Ectodermal cell (in vitro differentiated cells): Measurements from ENCODE around the gene DMD.

Experiments used
- H3K27ac ChIP-seq: 2 replicates; pipeline ENCODE4 v1.7.0; 2013; ENCODE audit warnings: mild to moderate bottlenecking, low read depth, low read length; ENCODE audit not compliant: insufficient read depth, poor library complexity, severe bottlenecking
- H3K27me3 ChIP-seq: 2 replicates; pipeline ENCODE4 v1.7.0; 2013; ENCODE audit warnings: mild to moderate bottlenecking, low read length; ENCODE audit not compliant: insufficient read depth, control insufficient read depth, poor library complexity, severe bottlenecking
- H3K36me3 ChIP-seq: one replicate; pipeline ENCODE4 v1.7.0; 2013; ENCODE audit warnings: low read length; ENCODE audit not compliant: control insufficient read depth, insufficient read depth
- H3K4me1 ChIP-seq: one replicate; pipeline ENCODE4 v1.7.0; 2013; ENCODE audit warnings: low read length; ENCODE audit not compliant: control insufficient read depth, insufficient read depth
- H3K4me3 ChIP-seq: 2 replicates; pipeline ENCODE4 v1.7.0; 2013; ENCODE audit warnings: low read depth, low read length, control low read depth; ENCODE audit not compliant: insufficient read depth
- H3K9me3 ChIP-seq: 2 replicates; pipeline ENCODE4 v1.7.0; 2013; ENCODE audit warnings: mild to moderate bottlenecking, low read length, moderate library complexity; ENCODE audit not compliant: control insufficient read depth
- WGBS, 2 experiments: methylation state at CpG; one replicate each; pipeline ENCODE4 v1.1.7; 2013; ENCODE audit warnings: missing lambda C conversion rate in 2 of 2; 5-methylcytosine and 5-hydroxymethylcytosine counted together

The DMD gene

DNA sequence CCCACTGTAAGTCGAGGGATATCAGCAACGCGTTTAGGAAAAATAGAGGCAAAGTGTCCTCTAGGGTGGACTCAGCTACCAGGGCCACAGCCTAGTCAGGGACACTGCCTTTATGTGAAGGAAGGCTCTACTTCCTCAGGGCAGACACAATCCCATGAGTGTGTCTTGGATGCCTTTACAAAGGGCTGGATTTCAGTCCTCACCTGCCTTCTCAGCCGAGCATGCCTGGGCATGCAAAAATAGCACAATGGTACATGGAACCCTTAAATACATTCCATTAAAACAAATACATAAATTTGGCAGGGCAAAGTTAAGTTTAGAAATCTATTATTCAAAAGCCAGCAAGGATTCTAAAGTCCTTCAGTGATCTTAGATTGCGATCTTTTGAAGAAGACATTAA is 51.1 kb downstream of the DMD start:
- no peaks in the 10 kb centered on the region for H3K27me3 ChIP-seq
- H3K9me3 ChIP-seq, result no peaks in the 10 kb centered on the region
- WGBS, 2 experiments, result 96% methylated on average over 3 to 4 of the region's 5 CpGs
- no peak overlapping the region for H3K27ac ChIP-seq
- H3K36me3 ChIP-seq, result no peaks in the 10 kb centered on the region
- no peaks in the 10 kb centered on the region for H3K4me1 ChIP-seq
- H3K4me3 ChIP-seq, result no peak overlapping the region

DNA sequence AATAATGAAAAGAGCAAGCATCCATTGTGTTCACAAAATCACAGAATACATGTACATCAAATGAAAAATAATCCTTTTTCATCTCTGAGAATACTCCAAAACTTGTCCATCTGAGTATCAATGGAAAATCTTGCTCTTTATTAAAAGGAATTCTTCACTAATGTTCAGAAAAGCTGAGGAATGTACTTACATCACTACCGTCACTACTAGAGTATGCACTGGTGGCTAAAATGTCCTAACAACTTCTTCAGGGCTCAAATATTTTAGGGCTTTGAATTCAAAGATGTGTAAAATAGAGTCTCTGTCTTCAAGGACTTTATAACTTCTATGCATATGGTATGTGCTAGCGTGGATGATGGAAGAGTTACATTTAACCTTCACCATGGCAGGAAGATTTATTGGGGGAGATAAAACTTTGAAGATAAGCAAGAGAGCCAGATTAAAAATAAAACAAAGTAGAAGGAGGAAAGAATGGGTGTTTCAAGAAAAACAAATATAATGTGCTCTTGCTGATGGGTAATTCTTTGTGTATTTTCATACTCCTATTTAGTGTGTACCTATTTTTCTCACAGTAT is 55.1 kb downstream of the DMD start:
- 96% methylated on average over 2 of the region's 2 CpGs; no CpG with 5 or more reads in 1 of the 2 experiments for WGBS, 2 experiments
- H3K27ac ChIP-seq, result no peak overlapping the region
- no peak overlapping the region for H3K4me3 ChIP-seq
- H3K9me3 ChIP-seq, result no peaks in the 10 kb centered on the region
- H3K27me3 ChIP-seq, result no peaks in the 10 kb centered on the region
- no peaks in the 10 kb centered on the region for H3K36me3 ChIP-seq
- no peaks in the 10 kb centered on the region for H3K4me1 ChIP-seq

DNA sequence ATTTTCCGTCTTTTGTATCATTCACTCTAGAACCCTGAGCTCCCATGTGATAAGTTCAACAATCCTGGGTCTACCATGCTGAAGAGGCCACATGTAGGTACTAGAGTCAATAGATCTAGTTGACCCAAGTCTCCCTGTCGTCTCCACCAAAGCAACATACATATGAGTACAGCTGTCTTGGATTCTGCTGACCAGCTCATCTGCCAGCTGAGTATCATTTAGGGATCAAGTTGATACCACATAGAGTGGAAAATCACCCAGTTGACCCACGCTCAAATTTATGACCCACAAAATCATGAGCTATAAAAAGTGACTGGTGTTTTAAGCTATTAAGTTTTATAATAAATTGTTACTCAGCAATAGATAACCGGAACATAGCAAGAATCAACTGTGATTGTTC is 61.8 kb downstream of the DMD start:
- no peaks in the 10 kb centered on the region for H3K4me1 ChIP-seq
- H3K27ac ChIP-seq, result no peak overlapping the region
- H3K27me3 ChIP-seq, result no peaks in the 10 kb centered on the region
- 90 to 100% methylated on average over 1 to 2 of the region's 4 CpGs for WGBS, 2 experiments
- no peak overlapping the region for H3K4me3 ChIP-seq
- no peaks in the 10 kb centered on the region for H3K9me3 ChIP-seq
- no peaks in the 10 kb centered on the region for H3K36me3 ChIP-seq

DNA sequence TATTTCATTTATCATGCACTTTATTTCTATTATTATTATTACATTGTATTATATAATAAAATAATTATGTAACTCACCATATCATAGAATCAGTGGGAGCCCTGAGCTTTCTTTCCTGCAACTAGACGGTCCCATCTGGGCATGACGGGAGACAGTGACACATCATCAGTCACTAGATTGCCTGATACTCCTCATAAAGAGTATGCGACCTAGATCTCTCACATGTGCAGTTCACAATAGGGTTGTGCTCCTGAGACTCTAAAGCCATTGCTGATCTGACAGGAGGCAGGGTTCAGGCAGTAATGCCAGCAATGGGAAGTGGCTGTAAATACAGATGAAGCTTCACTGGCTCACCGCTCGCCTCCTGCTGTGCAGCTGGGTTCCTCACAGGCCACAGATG is 62.3 kb downstream of the DMD start:
- no peaks in the 10 kb centered on the region for H3K27me3 ChIP-seq
- WGBS, 2 experiments, result 93 to 96% methylated on average over 5 of the region's 5 CpGs
- no peak overlapping the region for H3K27ac ChIP-seq
- H3K9me3 ChIP-seq, result no peaks in the 10 kb centered on the region
- H3K4me3 ChIP-seq, result no peak overlapping the region
- H3K36me3 ChIP-seq, result no peaks in the 10 kb centered on the region
- H3K4me1 ChIP-seq, result no peaks in the 10 kb centered on the region

GRCh38 chrX:33142331-33142730 is 69.0 kb downstream of the DMD start:
- Histone ChIP-seq H3K27me3 (no peaks in the 10 kb centered on the region), H3K4me1 (no peaks in the 10 kb centered on the region), H3K4me3 (no peak overlapping the region), H3K27ac (no peak overlapping the region), H3K36me3 (no peaks in the 10 kb centered on the region), H3K9me3 (no peaks in the 10 kb centered on the region)
- 68 to 100% methylated on average over 3 to 5 of the region's 8 CpGs for WGBS, 2 experiments

GRCh38 chrX:33138677-33139249 is 72.6 kb downstream of the DMD start:
- H3K4me1 ChIP-seq, result no peaks in the 10 kb centered on the region
- H3K36me3 ChIP-seq, result no peaks in the 10 kb centered on the region
- WGBS, 2 experiments, result 78 to 83% methylated on average over 10 to 12 of the region's 12 CpGs
- no peaks in the 10 kb centered on the region for H3K9me3 ChIP-seq
- H3K27ac ChIP-seq, result no peak overlapping the region
- H3K4me3 ChIP-seq, result no peak overlapping the region
- H3K27me3 ChIP-seq, result no peaks in the 10 kb centered on the region

GRCh38 chrX:33134164-33134563 is 77.2 kb downstream of the DMD start:
- H3K4me3 ChIP-seq, result no peak overlapping the region
- no peaks in the 10 kb centered on the region for H3K4me1 ChIP-seq
- H3K27me3 ChIP-seq, result no peaks in the 10 kb centered on the region
- H3K9me3 ChIP-seq, result no peaks in the 10 kb centered on the region
- H3K27ac ChIP-seq, result no peak overlapping the region
- no peaks in the 10 kb centered on the region for H3K36me3 ChIP-seq
- WGBS, 2 experiments, result 85 to 90% methylated on average over 2 to 4 of the region's 4 CpGs

- 90 to 94% methylated on average over 3 of the region's 3 CpGs for WGBS, 2 experiments
- H3K27ac ChIP-seq, result no peak overlapping the region
- no peaks in the 10 kb centered on the region for H3K27me3 ChIP-seq
- H3K4me1 ChIP-seq, result no peaks in the 10 kb centered on the region
- no peak overlapping the region for H3K4me3 ChIP-seq
- H3K36me3 ChIP-seq, result no peaks in the 10 kb centered on the region
- H3K9me3 ChIP-seq, result no peaks in the 10 kb centered on the region
Measured at GRCh38 chrX:33133320-33133719, 78.0 kb downstream of the DMD start.

GRCh38 chrX:33132569-33132968 is 78.8 kb downstream of the DMD start:
- 100% methylated on average over 1 to 3 of the region's 3 CpGs for WGBS, 2 experiments
- no peaks in the 10 kb centered on the region for H3K36me3 ChIP-seq
- H3K27ac ChIP-seq, result no peak overlapping the region

DNA sequence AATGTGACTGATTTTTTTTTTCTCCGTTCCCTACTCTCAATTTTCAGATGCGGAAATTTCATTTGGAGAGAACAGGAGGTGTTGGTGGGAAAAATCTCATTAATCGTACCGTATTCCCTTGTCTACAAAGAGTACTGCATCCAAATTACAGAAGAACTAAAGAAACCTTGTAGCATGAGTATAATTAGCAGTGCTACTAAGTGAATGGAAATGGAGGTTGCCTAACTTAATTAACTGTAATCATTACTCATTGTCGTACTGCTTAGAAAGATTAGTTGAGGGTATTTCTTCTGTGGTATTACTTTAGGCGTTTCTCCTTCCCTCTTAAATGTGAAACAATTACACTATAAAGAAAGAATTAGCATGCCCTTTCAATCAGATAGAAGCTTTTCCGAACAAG is 81.7 kb downstream of the DMD start:
- Histone ChIP-seq H3K27me3 (no peaks in the 10 kb centered on the region), H3K4me3 (no peak overlapping the region), H3K9me3 (no peaks in the 10 kb centered on the region), H3K27ac (no peak overlapping the region), H3K36me3 (no peaks in the 10 kb centered on the region), H3K4me1 (no peaks in the 10 kb centered on the region)
- 67 to 80% methylated on average over 1 of the region's 7 CpGs for WGBS, 2 experiments

More at GRCh38 chrX:33132569-33132968, 78.8 kb downstream of the DMD start:
- Histone ChIP-seq H3K27me3 (no peaks in the 10 kb centered on the region), H3K4me3 (no peak overlapping the region), H3K9me3 (no peaks in the 10 kb centered on the region), H3K4me1 (no peaks in the 10 kb centered on the region)
